Adipocyte (in vitro differentiated cells): ENCODE data around the gene NANOS3.

Source experiments
- DNase-seq: peaks from one replicate; pipeline ENCODE4 v3.0.0-alpha.2; 2015; ENCODE audit warnings: low read depth
- H3K27me3 ChIP-seq: replicated peaks from 2 replicates; pipeline ENCODE4 v1.7.0; 2013; ENCODE audit warnings: mild to moderate bottlenecking, low read length, moderate library complexity; ENCODE audit not compliant: control insufficient read depth, insufficient read depth
- H3K36me3 ChIP-seq: 2 replicates; pipeline ENCODE4 v1.7.0; 2013; ENCODE audit warnings: low read length, mild to moderate bottlenecking, moderate library complexity; ENCODE audit not compliant: control insufficient read depth, insufficient read depth, severe bottlenecking
- H3K4me1 ChIP-seq: 2 replicates; pipeline ENCODE4 v1.7.0; 2013; ENCODE audit warnings: mild to moderate bottlenecking, low read length, moderate library complexity; ENCODE audit not compliant: control insufficient read depth, insufficient read depth
- H3K4me3 ChIP-seq: 2 replicates; pipeline ENCODE4 v1.7.0; 2013; ENCODE audit warnings: mild to moderate bottlenecking, low read length, moderate library complexity
- H3K9ac ChIP-seq: 2 replicates; pipeline ENCODE4 v1.7.0; 2013; ENCODE audit warnings: mild to moderate bottlenecking, low read length, moderate library complexity
- H3K9me3 ChIP-seq: 2 replicates; pipeline ENCODE4 v1.7.0; 2013; ENCODE audit warnings: mild to moderate bottlenecking, low read length, moderate library complexity; ENCODE audit not compliant: control insufficient read depth

NANOS3 gene

DNA sequence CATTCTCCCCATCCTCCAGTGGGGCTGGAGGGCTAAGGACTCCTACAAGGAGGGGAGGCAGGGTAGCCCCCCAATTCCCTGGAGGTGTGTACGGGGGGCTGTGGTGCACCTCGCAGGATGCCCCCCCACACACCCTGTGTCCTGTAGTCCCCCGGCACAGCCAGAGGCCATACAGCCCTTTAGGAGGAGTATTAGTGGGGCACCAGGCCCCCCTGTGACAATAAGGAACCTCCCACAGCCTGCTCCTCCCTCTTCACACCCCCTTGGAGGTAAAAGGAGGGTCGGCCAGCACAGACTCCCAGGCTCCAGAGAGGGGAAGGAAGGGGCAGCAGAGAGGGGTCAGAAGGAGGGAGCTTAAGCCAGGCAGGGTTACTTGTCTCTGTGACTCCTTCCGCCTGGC is at the start of gene NANOS3:
Gene NANOS3, plus strand, starts transcription at position 301 of the 400 bp plus-strand sequence. CDS start 115 bp downstream, outside the sequence.
- Histone ChIP-seq H3K4me1 (peaks cover 17% of the 10 kb centered on the region), H3K27me3 (no peaks in the 10 kb centered on the region), H3K9ac (no peak within 1 kb of the TSS), H3K4me3 (no peak within 1 kb of the TSS), H3K9me3 (no peaks in the 10 kb centered on the region), H3K36me3 (no peaks in the 10 kb centered on the region)
- no peak for DNase-seq

DNA sequence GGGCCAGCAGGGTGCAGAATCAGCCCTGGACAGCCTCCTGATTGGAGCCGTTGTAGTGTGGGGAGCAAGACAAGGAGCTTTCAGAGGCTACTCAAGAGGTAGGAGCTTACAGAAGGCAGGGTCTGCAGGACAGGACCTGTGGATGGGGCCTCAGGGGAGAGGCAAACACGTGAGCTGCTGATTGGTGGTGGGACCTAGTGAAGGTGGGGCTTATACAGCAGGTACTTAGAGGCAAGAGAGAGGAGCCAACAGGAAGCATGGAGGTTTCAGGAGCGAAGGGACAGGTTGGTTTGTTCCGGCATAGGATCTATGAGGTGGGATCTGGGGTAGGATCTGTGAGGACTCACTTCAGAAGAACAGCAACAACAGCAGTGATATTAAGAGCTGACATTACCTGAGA is 49.3 kb upstream of the NANOS3 start:
- H3K4me1 ChIP-seq, result peaks cover 8% of the 10 kb centered on the region
- no peaks in the 10 kb centered on the region for H3K9me3 ChIP-seq
- H3K9ac ChIP-seq, result no peak overlapping the region
- H3K27me3 ChIP-seq, result no peaks in the 10 kb centered on the region
- DNase-seq, result no peak
- H3K36me3 ChIP-seq, result no peaks in the 10 kb centered on the region
- H3K4me3 ChIP-seq, result no peak overlapping the region

- no peak overlapping the region for H3K9ac ChIP-seq
- no peak overlapping the region for H3K4me3 ChIP-seq
- peaks cover 16% of the 10 kb centered on the region for H3K36me3 ChIP-seq
- H3K4me1 ChIP-seq, result peaks cover 14% of the 10 kb centered on the region
- no peaks in the 10 kb centered on the region for H3K27me3 ChIP-seq
- H3K9me3 ChIP-seq, result no peaks in the 10 kb centered on the region
- DNase-seq, result peak; percentile 25
Measured at GRCh38 chr19:13830114-13830740, 46.7 kb upstream of the NANOS3 start.

DNA sequence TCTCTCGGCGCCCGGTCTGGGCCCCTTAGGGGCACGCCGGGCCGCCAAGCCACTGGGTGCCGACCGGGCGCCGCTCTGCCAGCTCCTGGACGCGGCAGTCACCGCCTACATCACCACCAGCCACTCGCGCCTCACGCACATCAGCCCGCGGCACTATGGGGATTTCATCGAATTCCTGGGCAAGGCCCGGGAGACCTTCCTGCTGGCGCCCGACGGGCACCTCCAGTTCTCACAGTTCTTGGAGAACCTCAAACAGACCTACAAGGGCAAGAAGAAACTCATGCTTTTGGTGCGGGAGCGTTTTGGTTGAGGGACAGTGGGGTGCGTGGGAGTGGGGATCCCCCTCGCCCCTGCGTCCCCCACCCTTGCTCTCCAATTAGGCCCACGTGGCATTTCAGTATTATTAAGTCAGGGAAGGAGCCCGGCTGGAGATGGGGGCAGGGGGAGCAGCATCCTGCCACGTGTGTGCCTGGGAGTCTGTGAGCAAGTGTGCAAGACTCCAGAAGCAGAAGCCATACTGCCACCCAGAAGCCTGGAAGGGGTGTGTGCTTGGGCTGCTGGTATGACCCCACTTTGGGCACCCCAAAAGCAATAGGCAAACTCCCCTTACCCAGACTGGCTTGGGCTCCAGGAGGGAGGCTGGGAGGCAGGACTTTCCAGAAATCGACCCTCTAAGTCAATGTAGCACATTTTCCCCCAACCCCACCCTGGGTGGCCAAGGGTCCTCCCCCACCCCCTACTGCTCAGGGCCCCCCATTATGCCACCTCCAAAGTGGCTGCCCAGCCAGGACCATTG is 46.0 kb upstream of the NANOS3 start:
- Histone ChIP-seq H3K9ac (no peak overlapping the region), H3K4me3 (no peak overlapping the region), H3K4me1 (peaks cover 18% of the 10 kb centered on the region), H3K27me3 (no peaks in the 10 kb centered on the region), H3K9me3 (no peaks in the 10 kb centered on the region), H3K36me3 (peaks cover 21% of the 10 kb centered on the region)
- DNase-seq, result peak; percentile 34

DNA sequence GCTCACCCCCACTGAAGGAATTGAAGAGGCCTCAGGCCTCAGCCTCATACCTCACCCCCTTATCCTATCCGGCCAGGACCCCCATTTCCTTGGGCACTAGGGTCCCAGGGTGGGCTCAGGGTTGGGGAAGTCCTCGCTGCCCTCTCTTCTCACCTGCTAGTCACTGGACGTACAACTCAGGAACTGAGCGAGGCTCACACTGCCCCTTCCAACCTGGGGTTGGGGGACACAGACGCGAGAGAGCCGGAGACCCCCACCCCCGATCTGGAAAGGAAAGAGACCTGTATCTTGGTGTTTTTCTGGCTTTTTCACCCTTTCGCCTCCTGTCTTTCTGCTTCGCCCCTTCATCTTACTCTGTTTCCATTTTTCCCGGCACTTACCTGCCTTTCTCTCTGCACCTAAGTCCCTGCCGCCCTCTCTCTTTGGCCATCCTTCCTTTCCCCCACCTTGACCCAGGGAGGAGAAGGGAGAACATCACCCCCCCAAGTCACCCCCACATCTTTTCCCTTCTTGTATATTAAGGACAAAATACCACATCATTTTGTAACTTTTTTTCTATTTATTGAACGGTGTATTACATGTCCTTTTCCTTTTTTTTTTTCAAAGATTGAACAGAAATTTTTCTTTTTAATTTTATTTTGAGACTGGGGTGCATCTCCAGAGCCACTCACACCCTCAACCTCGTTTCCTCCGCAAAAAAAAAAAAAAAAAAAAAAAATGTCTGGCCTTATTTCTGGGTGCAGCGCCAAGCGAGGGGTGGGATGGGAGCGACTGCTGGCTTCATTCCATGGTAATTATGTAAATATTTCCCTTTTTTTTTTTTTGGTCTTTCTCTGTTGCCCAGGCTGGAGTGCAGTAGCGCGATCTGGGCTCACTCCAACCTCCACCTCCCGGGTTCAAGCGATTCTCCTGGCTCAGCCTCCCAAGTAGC is 45.1 kb upstream of the NANOS3 start:
- Histone ChIP-seq H3K27me3 (no peaks in the 10 kb centered on the region), H3K4me1 (peaks cover 27% of the 10 kb centered on the region), H3K9me3 (no peaks in the 10 kb centered on the region), H3K36me3 (peaks cover 27% of the 10 kb centered on the region), H3K9ac (no peak overlapping the region), H3K4me3 (no peak overlapping the region)
- DNase-seq, result peak; percentile 46

DNA sequence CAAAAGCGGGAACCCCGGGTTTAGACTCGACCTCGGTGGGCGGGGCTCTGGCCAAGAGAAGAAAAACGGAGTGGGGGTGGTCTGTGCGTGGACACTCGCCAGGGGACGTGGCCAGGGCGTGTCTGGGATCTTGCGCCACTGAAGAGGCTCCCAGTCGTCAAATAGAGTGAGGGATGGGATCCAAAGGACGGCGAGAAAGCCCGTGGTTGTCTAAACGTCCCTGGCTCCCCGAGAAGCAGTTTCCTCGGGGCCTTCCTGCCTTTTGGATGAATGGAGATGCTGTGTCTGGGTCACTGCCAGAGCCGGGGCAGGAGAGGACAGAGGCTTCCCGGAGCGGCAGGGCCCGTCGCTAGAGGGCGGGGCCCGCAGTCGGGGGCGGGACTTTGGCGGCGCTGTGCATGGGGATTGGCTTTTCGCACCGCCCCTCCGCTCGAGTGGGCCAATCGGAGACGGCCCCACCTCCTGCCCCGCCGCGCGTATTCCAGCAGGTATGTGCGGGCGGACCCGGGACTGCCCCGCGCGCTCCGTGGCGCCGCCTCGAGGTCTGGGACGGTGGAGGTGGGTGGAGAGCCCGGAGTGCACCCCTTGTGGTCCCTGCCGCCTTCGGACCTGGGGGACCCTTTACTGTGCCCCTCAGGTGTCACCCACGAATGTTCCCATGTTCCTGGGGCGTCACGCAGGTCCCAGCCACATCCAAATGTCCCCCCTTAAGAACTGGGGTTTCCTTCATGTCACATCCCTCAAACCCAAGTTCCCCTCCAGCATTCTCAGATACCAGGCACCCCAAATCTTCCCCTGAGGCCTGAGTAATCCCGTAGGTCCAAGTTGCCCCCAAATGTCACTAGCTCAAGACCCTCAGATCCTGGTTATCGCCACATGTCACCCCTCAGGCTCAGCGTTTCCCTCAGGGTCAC is 43.3 kb upstream of the NANOS3 start:
- H3K9me3 ChIP-seq, result no peaks in the 10 kb centered on the region
- H3K36me3 ChIP-seq, result peaks cover 38% of the 10 kb centered on the region
- peak overlapping the region; percentile 74 for H3K9ac ChIP-seq
- peak overlapping the region; percentile 35 for H3K4me3 ChIP-seq
- H3K27me3 ChIP-seq, result no peaks in the 10 kb centered on the region
- peak; percentile 91 for DNase-seq
- H3K4me1 ChIP-seq, result peaks cover 40% of the 10 kb centered on the region

- Histone ChIP-seq H3K9ac (peak overlapping the region; percentile 74), H3K36me3 (peaks cover 41% of the 10 kb centered on the region), H3K4me3 (peak overlapping the region; percentile 35), H3K27me3 (no peaks in the 10 kb centered on the region), H3K9me3 (no peaks in the 10 kb centered on the region), H3K4me1 (peaks cover 48% of the 10 kb centered on the region)
- DNase-seq, result peak; percentile 61
Measured at GRCh38 chr19:13834244-13835069, 42.5 kb upstream of the NANOS3 start.

GRCh38 chr19:13835791-13836723 is 40.9 kb upstream of the NANOS3 start:
- Histone ChIP-seq H3K36me3 (peaks cover 41% of the 10 kb centered on the region), H3K9ac (peak overlapping the region; percentile 82), H3K4me1 (peaks cover 55% of the 10 kb centered on the region), H3K27me3 (no peaks in the 10 kb centered on the region), H3K9me3 (no peaks in the 10 kb centered on the region), H3K4me3 (no peak overlapping the region)
- no peak for DNase-seq

GRCh38 chr19:13838435-13839129 is 38.4 kb upstream of the NANOS3 start:
- H3K4me3 ChIP-seq, result peak overlapping the region; percentile 96
- peak overlapping the region; percentile 100 for H3K9ac ChIP-seq
- peaks cover 41% of the 10 kb centered on the region for H3K36me3 ChIP-seq

More at GRCh38 chr19:13838435-13839129, 38.4 kb upstream of the NANOS3 start:
- no peak for DNase-seq
- Histone ChIP-seq H3K9me3 (no peaks in the 10 kb centered on the region), H3K4me1 (peaks cover 58% of the 10 kb centered on the region), H3K27me3 (no peaks in the 10 kb centered on the region)
